ENCODE measurements around the gene DYNC1H1.

DNA sequence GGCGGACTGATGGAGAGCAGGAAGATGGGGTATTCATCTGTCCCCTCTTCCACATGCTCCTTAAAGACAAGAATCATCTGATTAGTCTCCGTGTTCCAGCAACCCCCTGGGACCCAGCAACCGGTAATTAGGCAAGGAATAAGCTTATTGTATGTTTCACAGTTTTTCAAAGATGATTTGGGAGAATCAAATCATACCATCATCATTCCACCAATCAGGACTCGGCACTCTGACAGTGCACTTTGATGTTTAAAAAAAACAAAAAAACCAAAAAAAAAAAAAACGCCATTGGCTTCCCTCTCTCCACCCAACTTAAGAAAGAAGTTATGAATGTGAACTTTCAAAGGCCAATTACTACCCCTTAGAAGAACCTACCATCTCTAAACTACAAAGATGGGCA, 1.3 kb upstream of the DYNC1H1 start:
- TF ChIP-seq, protein P1, sequence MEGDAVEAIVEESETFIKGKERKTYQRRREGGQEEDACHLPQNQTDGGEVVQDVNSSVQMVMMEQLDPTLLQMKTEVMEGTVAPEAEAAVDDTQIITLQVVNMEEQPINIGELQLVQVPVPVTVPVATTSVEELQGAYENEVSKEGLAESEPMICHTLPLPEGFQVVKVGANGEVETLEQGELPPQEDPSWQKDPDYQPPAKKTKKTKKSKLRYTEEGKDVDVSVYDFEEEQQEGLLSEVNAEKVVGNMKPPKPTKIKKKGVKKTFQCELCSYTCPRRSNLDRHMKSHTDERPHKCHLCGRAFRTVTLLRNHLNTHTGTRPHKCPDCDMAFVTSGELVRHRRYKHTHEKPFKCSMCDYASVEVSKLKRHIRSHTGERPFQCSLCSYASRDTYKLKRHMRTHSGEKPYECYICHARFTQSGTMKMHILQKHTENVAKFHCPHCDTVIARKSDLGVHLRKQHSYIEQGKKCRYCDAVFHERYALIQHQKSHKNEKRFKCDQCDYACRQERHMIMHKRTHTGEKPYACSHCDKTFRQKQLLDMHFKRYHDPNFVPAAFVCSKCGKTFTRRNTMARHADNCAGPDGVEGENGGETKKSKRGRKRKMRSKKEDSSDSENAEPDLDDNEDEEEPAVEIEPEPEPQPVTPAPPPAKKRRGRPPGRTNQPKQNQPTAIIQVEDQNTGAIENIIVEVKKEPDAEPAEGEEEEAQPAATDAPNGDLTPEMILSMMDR (IDR thresholded peaks at IDR 0.05): no peak
- TF ChIP-seq EP300 (IDR thresholded peaks at IDR 0.05) (no peak), POLR2A (IDR thresholded peaks at IDR 0.05) (no peak)

Data from gastroesophageal sphincter (tissue), 3 donors.